ENCODE measurements around the gene CNTNAP2.

The CNTNAP2 gene

DNA sequence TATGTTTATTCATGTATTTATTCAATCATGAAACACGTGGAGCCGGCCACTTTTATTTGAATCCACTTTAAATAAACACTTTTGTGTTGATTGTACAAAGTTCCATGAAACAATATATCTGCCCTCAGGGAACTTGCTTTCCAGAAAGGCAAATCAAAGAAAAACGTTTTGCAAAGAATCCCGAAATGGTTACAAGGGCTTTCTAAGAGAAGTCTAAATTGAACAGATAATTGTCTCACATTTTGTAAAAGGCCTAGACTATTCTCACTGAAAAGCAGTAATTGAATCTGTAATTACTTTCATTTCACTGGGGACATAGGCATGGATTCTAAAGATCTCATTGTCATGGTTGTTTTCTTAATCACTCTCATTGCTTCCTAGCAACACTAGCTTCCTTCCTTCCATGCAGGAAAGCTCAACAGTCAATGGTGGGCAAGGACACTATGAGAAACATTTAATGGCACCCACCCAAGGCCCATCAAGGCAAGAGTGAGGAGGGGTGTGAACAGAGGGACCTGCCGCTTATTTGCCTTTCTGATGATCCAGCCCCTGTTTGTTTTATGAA lies 1851.5 kb downstream of the CNTNAP2 start:
- H3K27ac ChIP-seq, result no peak overlapping the region
- TF ChIP-seq, protein P1, sequence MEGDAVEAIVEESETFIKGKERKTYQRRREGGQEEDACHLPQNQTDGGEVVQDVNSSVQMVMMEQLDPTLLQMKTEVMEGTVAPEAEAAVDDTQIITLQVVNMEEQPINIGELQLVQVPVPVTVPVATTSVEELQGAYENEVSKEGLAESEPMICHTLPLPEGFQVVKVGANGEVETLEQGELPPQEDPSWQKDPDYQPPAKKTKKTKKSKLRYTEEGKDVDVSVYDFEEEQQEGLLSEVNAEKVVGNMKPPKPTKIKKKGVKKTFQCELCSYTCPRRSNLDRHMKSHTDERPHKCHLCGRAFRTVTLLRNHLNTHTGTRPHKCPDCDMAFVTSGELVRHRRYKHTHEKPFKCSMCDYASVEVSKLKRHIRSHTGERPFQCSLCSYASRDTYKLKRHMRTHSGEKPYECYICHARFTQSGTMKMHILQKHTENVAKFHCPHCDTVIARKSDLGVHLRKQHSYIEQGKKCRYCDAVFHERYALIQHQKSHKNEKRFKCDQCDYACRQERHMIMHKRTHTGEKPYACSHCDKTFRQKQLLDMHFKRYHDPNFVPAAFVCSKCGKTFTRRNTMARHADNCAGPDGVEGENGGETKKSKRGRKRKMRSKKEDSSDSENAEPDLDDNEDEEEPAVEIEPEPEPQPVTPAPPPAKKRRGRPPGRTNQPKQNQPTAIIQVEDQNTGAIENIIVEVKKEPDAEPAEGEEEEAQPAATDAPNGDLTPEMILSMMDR (conservative IDR thresholded peaks at IDR 0.05), result no peak
- no peak for TF ChIP-seq ZFX (IDR thresholded peaks at IDR 0.05)

DNA sequence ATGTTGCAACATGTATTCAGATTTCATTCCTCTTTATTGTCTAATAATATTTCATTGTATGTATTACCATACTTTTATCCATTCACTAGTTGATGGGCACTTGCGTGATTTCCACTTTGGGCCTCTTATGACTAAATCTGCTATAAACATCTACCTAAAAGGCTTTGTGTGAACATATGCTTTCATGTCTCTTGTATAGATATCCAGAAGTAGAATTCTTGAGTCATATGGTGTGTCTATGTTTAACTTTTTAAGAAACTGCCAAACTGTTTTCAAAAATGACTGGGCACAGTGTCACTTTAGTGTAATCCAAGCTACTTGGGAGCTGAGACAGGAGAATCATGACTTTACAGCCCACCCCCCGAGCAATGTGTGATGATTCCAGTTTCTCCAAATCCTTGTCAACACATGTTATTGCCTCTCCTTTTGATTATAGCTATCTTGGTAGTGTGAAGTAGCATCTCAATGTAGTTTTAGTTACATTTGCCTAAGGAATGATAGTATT lies 1855.1 kb downstream of the CNTNAP2 start:
- TF ChIP-seq, protein P1 (conservative IDR thresholded peaks at IDR 0.05), result no peak
- no peak for TF ChIP-seq ZFX (IDR thresholded peaks at IDR 0.05)
- H3K27ac ChIP-seq, result no peak overlapping the region

DNA sequence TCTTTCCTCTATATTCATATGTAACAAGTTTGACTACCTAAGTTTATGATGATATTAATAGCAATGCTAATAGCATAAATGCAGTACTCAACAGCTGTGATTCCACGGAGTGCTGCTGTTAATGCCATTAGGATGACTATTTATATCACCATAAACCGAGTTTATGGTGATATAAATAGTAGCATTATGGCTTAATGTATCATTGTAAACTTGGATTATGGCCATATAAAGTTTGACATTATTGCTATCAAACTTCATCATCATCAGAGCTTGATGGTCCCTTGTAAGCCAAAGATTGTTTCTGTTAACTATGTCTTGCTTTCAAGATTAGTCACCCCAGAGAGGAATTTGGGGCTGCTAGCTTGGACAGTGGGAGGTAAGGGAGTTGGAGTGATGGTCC lies 1861.6 kb downstream of the CNTNAP2 start:
- no peak overlapping the region for H3K27ac ChIP-seq
- TF ChIP-seq, protein P1 (conservative IDR thresholded peaks at IDR 0.05), result no peak
- no peak for TF ChIP-seq ZFX (IDR thresholded peaks at IDR 0.05)

DNA sequence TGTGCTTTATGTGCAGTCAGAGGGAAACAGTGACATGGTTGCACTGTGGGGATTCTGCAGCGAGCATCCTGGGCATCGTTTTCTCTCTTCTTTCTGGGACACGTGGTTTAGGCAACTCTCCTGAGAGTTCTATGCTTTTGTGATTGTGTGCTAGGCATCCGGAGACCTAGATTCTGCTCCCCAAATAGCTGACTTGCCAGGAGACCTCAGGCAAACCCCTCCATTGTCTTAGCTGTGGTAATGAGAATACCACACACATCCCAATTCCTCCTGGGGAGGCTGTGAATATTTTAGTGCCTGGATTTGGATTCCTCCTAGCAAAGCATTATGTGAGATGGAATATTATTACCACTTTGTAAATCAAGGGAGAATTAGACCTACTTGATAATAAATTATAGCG lies 1862.0 kb downstream of the CNTNAP2 start:
- no peak overlapping the region for H3K27ac ChIP-seq
- TF ChIP-seq, protein P1 (conservative IDR thresholded peaks at IDR 0.05), result no peak
- no peak for TF ChIP-seq ZFX (IDR thresholded peaks at IDR 0.05)

DNA sequence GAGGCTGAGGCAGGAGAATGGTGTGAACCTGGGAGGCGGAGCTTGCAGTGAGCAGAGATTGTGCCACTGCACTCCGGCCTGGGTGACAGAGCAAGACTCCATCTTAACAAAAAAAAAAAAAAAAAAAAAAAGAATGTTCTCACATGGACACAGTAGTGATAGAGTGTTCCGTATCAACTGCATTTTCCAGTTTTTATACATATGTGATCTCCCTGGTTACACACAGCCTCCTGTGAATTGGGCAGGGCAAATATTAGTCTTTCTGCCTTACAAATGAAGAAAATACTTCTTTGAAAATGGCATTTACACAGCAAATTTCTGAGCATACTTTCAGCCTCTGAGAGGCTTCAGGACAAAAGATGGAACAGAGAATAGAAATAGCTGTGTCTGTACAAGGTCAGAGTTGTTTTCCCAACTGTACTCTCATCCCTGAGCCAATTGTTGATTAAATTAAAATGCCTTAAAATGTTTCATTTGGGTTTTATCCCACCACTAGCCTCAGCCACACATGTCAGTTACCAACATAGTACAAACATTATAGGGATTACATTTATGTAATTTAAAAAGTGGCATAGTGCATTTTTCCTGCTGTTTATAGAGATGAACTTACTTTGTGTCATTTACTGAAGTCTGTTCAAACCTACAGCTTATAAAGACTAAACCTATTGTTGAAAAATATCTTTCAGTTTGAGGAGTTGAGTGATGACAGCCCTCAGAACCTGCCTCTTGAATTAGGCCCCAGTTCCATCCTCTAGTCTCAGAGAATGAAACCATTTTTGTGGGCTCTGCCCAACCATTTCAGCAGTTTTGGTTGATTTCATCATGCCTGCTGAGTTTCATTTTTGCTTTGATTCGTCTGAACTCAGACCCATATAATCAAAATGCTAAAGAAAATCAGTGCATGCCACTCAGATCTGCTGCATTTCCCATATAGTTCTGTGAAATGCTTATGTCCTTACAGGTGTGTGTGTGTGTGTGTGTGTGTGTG lies 1864.5 kb downstream of the CNTNAP2 start:
- TF ChIP-seq ZFX (IDR thresholded peaks at IDR 0.05), result no peak
- TF ChIP-seq, protein P1 (conservative IDR thresholded peaks at IDR 0.05), result no peak
- H3K27ac ChIP-seq, result no peak overlapping the region

DNA sequence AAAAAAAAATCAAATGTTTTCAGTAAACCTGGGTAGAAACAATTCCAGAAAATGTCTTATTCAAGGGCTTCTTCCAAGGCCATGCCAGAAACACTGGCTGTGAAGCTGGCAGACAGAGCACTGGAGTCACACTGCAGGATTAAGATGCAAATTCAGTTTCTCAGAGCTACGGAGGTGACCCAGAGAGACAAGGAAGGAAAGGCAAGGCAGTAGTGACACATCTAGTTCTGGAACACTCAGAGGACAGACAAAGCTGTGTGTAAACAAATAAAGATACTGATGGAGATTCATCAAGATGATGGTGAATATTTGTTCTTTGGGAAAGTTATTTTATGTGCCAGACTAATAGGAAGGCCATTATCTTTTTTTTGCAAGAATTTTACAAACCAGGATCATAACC lies 1865.7 kb downstream of the CNTNAP2 start:
- no peak for TF ChIP-seq ZFX (IDR thresholded peaks at IDR 0.05)

DNA sequence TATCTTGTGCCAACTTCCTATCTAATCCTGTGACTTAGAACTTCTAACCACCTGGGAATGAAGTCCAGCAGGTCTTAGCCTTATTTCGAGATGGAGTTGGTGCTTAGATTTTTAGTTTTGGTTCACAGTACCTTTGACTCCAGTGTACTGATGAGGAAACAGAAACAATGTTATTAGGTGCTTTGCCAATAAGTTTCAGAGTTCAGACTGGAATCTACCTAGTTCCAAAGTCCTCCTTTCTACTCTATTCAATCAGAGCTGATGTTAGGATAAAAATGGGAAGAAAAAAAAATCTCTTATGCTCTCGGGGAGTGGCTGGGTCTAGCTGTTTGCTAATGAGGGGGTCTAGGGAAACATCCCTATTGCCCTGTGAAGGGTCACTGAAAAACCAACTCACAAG lies 1867.7 kb downstream of the CNTNAP2 start:
- TF ChIP-seq, protein P1 (conservative IDR thresholded peaks at IDR 0.05), result no peak
- TF ChIP-seq ZFX (IDR thresholded peaks at IDR 0.05), result no peak

More for the DNA sequence above, 1865.7 kb downstream of the CNTNAP2 start:
- H3K27ac ChIP-seq, result no peak overlapping the region

More for the DNA sequence above, 1867.7 kb downstream of the CNTNAP2 start:
- no peak overlapping the region for H3K27ac ChIP-seq

All from C4-2B (cell line).